SH-SY5Y (cell line): ENCODE measurements around the gene SPATA33.

Source experiments
- GATA2 ChIP-seq: IDR thresholded peaks from 2 replicates; pipeline ENCODE4 v1.6.1; 2011; ENCODE audit warnings: mild to moderate bottlenecking, low read depth, low read length
- GATA3 ChIP-seq: IDR thresholded peaks from 2 replicates; pipeline ENCODE4 v1.6.1; 2011; ENCODE audit warnings: low read depth, mild to moderate bottlenecking, low read length, moderate library complexity

SPATA33 gene

DNA sequence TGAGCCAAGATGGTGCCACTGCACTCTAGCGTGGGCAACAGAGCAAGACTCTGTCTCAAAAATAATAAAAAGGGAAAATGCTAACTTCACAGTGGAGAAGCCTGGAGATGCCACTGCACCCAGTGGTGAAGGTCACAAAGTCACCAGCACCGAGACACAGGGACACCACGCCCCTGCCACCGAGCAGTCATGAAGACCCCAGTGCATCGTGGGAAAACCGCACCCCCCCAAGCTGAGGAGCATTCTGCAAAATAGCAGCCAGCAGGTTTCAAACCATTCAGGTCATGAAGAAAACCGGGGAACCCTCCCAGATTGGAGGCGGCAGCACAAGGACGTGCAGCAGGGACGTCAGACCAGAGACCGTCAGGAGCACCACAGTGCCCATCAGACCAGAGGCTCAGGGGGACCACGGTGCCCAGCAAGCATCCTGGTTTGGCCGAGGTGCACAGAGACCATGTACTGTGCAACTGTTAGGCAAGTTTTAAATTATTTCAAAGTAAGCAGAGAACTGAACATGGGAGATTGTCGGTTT lies 13.8 kb upstream of the SPATA33 start:
- TF ChIP-seq GATA2 (no peak), GATA3 (no peak)

DNA sequence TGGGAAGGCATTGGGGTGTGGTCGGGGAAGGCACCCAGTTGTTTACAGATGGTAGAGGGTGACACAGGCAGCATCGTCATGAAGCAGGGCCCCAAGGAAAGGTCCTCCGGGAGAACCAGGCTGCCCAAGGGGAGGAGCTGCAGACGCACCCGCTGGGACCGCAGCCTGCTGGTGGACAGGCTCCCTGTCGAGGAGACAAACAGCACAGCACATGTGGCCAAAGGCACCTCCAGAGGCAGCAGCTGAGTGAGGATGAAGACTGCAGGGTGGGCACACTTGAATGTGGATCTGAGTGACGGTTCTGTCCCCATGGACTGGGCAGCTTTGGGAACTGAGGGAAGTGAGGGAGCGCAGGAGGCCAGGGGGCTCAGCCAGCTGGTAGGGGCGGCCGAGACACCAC lies 12.5 kb upstream of the SPATA33 start:
- no peak for TF ChIP-seq GATA3
- no peak for TF ChIP-seq GATA2

- TF ChIP-seq GATA3, result no peak
- no peak for TF ChIP-seq GATA2
Observed at GRCh38 chr16:89646270-89646669, 11.4 kb upstream of the SPATA33 start.

DNA sequence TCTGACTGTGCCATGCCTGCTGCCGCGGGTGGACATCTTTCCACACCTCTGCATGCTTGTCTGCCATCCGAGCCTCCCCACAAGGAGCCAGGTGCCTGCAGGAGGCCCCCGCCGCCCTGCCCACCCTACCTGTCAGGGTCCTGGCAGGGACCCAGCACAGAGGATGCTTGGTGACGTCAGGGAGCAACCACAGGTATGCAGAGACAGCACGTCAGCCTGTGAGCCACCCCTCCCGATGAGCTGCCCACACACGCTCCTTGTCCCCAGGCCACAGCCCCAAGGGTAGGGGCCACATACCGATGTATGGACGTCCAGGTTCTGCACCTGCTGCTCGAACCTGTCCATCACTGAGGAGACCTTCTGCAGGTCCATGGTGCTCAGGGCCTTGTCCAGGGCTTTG lies 10.7 kb upstream of the SPATA33 start:
- TF ChIP-seq GATA3 (no peak), GATA2 (no peak)

- no peak for TF ChIP-seq GATA2
- TF ChIP-seq GATA3, result no peak
Observed at GRCh38 chr16:89651584-89651983, 6.1 kb upstream of the SPATA33 start.

- no peak for TF ChIP-seq GATA2
- TF ChIP-seq GATA3, result no peak
Observed at GRCh38 chr16:89653656-89654295, 3.9 kb upstream of the SPATA33 start.

GRCh38 chr16:89655062-89655643 lies 2.5 kb upstream of the SPATA33 start:
- TF ChIP-seq GATA3 (no peak), GATA2 (no peak)

- TF ChIP-seq GATA3 (no peak), GATA2 (no peak)
Observed at GRCh38 chr16:89656435-89657121, 1.1 kb upstream of the SPATA33 start.

DNA sequence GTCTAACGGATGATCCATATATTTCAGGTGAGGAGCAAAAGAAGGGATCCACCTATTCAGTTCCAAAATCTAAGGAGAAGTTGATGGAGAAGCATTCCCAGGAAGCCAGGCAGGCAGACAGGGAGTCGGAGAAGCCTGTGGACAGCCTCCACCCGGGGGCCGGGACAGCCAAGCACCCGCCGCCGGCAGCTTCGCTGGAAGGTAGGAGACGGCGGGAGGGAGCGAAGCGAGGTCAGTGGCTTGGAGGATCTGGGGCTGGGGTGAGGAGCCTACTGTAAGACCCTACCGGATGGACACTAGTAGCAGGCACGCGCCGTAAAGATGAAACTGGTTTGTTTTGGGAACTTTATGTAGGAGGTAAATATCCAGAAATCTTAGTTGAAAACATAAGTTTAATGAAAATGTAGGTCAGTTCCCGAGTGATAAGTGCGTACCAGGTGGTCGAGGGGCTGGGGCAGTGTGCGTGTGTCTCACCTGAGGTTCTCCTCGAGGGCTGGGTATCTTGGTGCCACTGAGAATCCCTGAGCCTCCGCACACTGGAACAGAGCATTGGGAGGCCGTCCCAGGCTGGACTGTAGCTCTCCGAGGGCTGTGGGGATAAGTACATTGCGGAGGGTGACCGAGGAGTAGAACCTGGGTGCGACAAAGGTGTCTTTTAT lies 714 bp downstream of the SPATA33 start:
- TF ChIP-seq GATA2 (no peak), GATA3 (no peak)

GRCh38 chr16:89660146-89660545 lies 2.5 kb downstream of the SPATA33 start:
- TF ChIP-seq GATA2 (no peak), GATA3 (no peak)

- no peak for TF ChIP-seq GATA3
- no peak for TF ChIP-seq GATA2
Observed at GRCh38 chr16:89661215-89661614, 3.6 kb downstream of the SPATA33 start.

- TF ChIP-seq GATA2 (no peak), GATA3 (no peak)
Observed at GRCh38 chr16:89667633-89668032, 10.0 kb downstream of the SPATA33 start.

DNA sequence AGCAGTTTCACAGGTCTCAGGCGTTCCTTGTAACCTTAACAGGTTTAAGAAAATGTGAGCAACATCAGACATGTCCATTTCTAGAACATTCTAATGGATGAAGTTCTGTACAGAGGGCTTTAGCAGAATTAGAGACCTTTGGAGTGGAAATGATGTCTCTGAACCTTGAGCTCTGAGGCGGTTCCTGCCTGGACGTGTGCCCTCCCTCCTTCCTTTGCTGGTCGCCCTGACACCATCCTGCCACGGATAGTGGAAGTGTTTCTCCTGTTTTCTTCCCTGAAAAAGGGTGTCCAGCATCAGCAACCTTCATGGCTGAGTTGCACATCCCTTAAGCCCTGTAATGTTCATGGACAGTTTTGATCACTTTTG lies 11.1 kb downstream of the SPATA33 start:
- no peak for TF ChIP-seq GATA3
- no peak for TF ChIP-seq GATA2

GRCh38 chr16:89669755-89670154 lies 12.1 kb downstream of the SPATA33 start:
- no peak for TF ChIP-seq GATA3
- no peak for TF ChIP-seq GATA2
